ENCODE data around the gene ZNF785. TPM values are rescaled to one million over a fixed set of nuclear protein-coding genes. Genes with fewer than 3 reads are reported as not detected.
A peak's percentile ranks its signal among the peaks of the same experiment; 100 is the strongest.

Gene ZNF785
- total and polyA plus RNA-seq, 2 of the 13 experiments (the other 11 are each of a cell fraction or from before 2014, with no cell fraction given): 0.01 TPM; not detected in 1

GRCh38 chr16:30609926-30610839 lies 24.7 kb upstream of the ZNF785 start, which contains the start of gene ZNF689 (continued):
- TF ChIP-seq ZNF652 (CRISPR knock-in tag; IDR thresholded peaks at IDR 0.05; ENCODE audit: borderline replicate concordance, low read depth) (peak; percentile 8), YEATS2 (CRISPR knock-in tag; IDR thresholded peaks at IDR 0.05; ENCODE audit: borderline replicate concordance) (peak; percentile 91), HMG20B (CRISPR knock-in tag; conservative IDR thresholded peaks at IDR 0.05) (peak; percentile 22; the same call in 1 of the 2 replicates), ZNF563 (CRISPR knock-in tag; IDR thresholded peaks at IDR 0.05) (peak; percentile 87; the same call in 1 of the 2 replicates), ZNF883 (CRISPR knock-in tag; IDR thresholded peaks at IDR 0.05; ENCODE audit: not compliant biosample characterization) (peak; percentile 94), HNF1B (CRISPR knock-in tag; IDR thresholded peaks at IDR 0.05) (peak; percentile 65; the same call in 1 of the 2 replicates), ZFX (CRISPR knock-in tag; IDR thresholded peaks at IDR 0.05; ENCODE audit: low read depth) (peak; percentile 99), NBN (conservative IDR thresholded peaks at IDR 0.05) (no peak), IKZF4 (CRISPR knock-in tag; IDR thresholded peaks at IDR 0.05; ENCODE audit: borderline replicate concordance, low read depth, not compliant biosample characterization) (peak; percentile 88), ZNF230 (CRISPR knock-in tag; IDR thresholded peaks at IDR 0.05) (peak; percentile 96; the same call in 1 of the 2 replicates), ZNF800 (CRISPR knock-in tag; IDR thresholded peaks at IDR 0.05) (peak; percentile 85; the same call in 1 of the 2 replicates), ZNF256 (CRISPR knock-in tag; conservative IDR thresholded peaks at IDR 0.05) (no peak; the same call in 1 of the 2 replicates), MIER2 (CRISPR knock-in tag; IDR thresholded peaks at IDR 0.05) (0 out of 2 replicates have a peak, but pooled peaks have one; percentile 43), ZFP37 (CRISPR knock-in tag; IDR thresholded peaks at IDR 0.05; ENCODE audit: borderline replicate concordance) (peak; percentile 28; the same call in 1 of the 2 replicates), RELA (CRISPR knock-in tag; IDR thresholded peaks at IDR 0.05) (no peak), SATB2 (CRISPR knock-in tag; IDR thresholded peaks at IDR 0.05) (0 out of 2 replicates have a peak, but pooled peaks have one; percentile 63), SP4 (CRISPR knock-in tag; IDR thresholded peaks at IDR 0.05) (peak; percentile 77), SRSF4 (IDR thresholded peaks at IDR 0.05; ENCODE audit: low read depth, low read length, poor library complexity, severe bottlenecking) (no peak), CEBPZ (IDR thresholded peaks at IDR 0.05; ENCODE audit: low read length) (no peak), ZNF232 (CRISPR knock-in tag; IDR thresholded peaks at IDR 0.05; ENCODE audit: borderline replicate concordance) (peak; percentile 95), ZBTB7A (CRISPR knock-in tag; IDR thresholded peaks at IDR 0.05) (no peak), ZFP36L2 (CRISPR knock-in tag; IDR thresholded peaks at IDR 0.05) (no peak), TBL1XR1 (IDR thresholded peaks at IDR 0.05; ENCODE audit: borderline replicate concordance, low read length, partially characterized antibody) (peak; percentile 74)
